OCI-LY7 (cell line): ENCODE results near the gene THRA. TPM values are rescaled to one million over a fixed set of nuclear protein-coding genes. Genes with fewer than 3 reads are reported as not detected.

Source experiments
- BruUV-seq: library from RNA; stranded (reverse); fragments of 400-500 nt; replicated peaks from 2 replicates; lab custom pipeline; 2021; lab: Mats Ljungman, UMichigan
- CTCF ChIA-PET: fragments of 300-600 bp; sonication (Branson Sonifier 250); formaldehyde crosslinking; loops from one replicate; lab custom pipeline; 2022; ENCODE audit warnings: antibody characterized with exemption; ENCODE audit not compliant: unreplicated experiment; lab: Charles Lee
- POLR2A ChIA-PET: fragments of 300-600 bp; sonication (Branson Sonifier 250); formaldehyde crosslinking; loops from one replicate; lab custom pipeline; 2022; ENCODE audit warnings: antibody characterized with exemption; lab: Charles Lee
- DNase-seq: peaks from one replicate; pipeline ENCODE4 v3.0.0-alpha.2; 2015; ENCODE audit warnings: low spot score
- H2AFZ ChIP-seq: fragments of 200-600 bp; sonication (generic), shearing (Covaris generic); 2 replicates; pipeline ENCODE4 v1.6.1; 2014; ENCODE audit warnings: mild to moderate bottlenecking, antibody characterized with exemption, low read length, moderate library complexity
- H3K27ac ChIP-seq: fragments of 200-600 bp; sonication (generic); 2 replicates; pipeline ENCODE4 v1.5.1; 2014; ENCODE audit warnings: mixed run types, low read depth, mild to moderate bottlenecking, moderate library complexity, low read length, inconsistent platforms; ENCODE audit not compliant: poor library complexity, severe bottlenecking
- H3K36me3 ChIP-seq: fragments of 200-600 bp; sonication (generic); 2 replicates; pipeline ENCODE4 v1.6.1; 2014; ENCODE audit warnings: mild to moderate bottlenecking, antibody characterized with exemption, low read length, moderate library complexity, mixed read lengths; ENCODE audit not compliant: insufficient read depth
- H3K4me1 ChIP-seq: fragments of 200-600 bp; sonication (generic); 2 replicates; pipeline ENCODE4 v1.5.1; 2014; ENCODE audit warnings: mild to moderate bottlenecking, low read length; ENCODE audit not compliant: insufficient read depth, poor library complexity, severe bottlenecking
- H3K4me2 ChIP-seq: fragments of 200-600 bp; sonication (generic); 2 replicates; pipeline ENCODE4 v1.6.1; 2014; ENCODE audit warnings: mild to moderate bottlenecking, low read length
- H3K4me3 ChIP-seq: fragments of 200-600 bp; sonication (generic); 2 replicates; pipeline ENCODE4 v1.5.1; 2014; ENCODE audit warnings: mild to moderate bottlenecking, low read depth, low read length; ENCODE audit not compliant: poor library complexity, severe bottlenecking
- H3K79me2 ChIP-seq: fragments of 200-600 bp; sonication (generic); 2 replicates; pipeline ENCODE4 v1.6.1; 2016; ENCODE audit warnings: low read depth, mild to moderate bottlenecking, low read length, moderate library complexity, mixed read lengths; ENCODE audit not compliant: insufficient read depth
- H3K9me2 ChIP-seq: fragments of 200-600 bp; sonication (generic); 2 replicates; pipeline ENCODE4 v1.6.1; 2016; ENCODE audit warnings: mild to moderate bottlenecking, low read length, mixed read lengths; ENCODE audit not compliant: insufficient read depth
- H3K9me3 ChIP-seq: fragments of 200-600 bp; sonication (generic); 2 replicates; pipeline ENCODE4 v1.6.1; 2014; ENCODE audit warnings: mild to moderate bottlenecking, mixed run types, low read length, mixed read lengths
- H4K20me1 ChIP-seq: fragments of 200-600 bp; sonication (generic); 2 replicates; pipeline ENCODE4 v1.6.1; 2014; ENCODE audit warnings: mild to moderate bottlenecking, antibody characterized with exemption, low read length, moderate library complexity, mixed read lengths; ENCODE audit not compliant: insufficient read depth
- EZH2phosphoT487 ChIP-seq: fragments of 200-600 bp; sonication (generic); IDR thresholded peaks from 2 replicates; pipeline ENCODE4 v1.6.1; 2018; ENCODE audit warnings: low read depth, borderline replicate concordance, mild to moderate bottlenecking, mixed run types, antibody characterized with exemption, low read length, moderate library complexity, mixed read lengths
- intact Hi-C: fragments of 100-400 bp; cut with micrococcal nuclease; formaldehyde crosslinking; loops from one replicate; pipeline ENCODE4 v1.10.0; 2022; ENCODE audit not compliant: unreplicated experiment
- total RNA-seq, 2 experiments: library from RNA; depleted of rRNA in 1 of 2; stranded (reverse); fragments of >200 nt in 1 of 2; shearing (Covaris generic) in 1 of 2; gene quantifications; 2 replicates each; pipeline ENCODE4 v1.2.3, GENCODE V29; 2014 to 2022
- TF ChIP-seq, protein P1 (sequence below): fragments of 200-600 bp; sonication (generic); conservative IDR thresholded peaks from 2 replicates; pipeline ENCODE4 v1.5.1; 2014; ENCODE audit warnings: mild to moderate bottlenecking, antibody characterized with exemption, low read length, moderate library complexity, mixed read lengths

Gene THRA
- total RNA-seq, 2 experiments from 2014 or later, result 3.9 to 9.3 TPM

DNA sequence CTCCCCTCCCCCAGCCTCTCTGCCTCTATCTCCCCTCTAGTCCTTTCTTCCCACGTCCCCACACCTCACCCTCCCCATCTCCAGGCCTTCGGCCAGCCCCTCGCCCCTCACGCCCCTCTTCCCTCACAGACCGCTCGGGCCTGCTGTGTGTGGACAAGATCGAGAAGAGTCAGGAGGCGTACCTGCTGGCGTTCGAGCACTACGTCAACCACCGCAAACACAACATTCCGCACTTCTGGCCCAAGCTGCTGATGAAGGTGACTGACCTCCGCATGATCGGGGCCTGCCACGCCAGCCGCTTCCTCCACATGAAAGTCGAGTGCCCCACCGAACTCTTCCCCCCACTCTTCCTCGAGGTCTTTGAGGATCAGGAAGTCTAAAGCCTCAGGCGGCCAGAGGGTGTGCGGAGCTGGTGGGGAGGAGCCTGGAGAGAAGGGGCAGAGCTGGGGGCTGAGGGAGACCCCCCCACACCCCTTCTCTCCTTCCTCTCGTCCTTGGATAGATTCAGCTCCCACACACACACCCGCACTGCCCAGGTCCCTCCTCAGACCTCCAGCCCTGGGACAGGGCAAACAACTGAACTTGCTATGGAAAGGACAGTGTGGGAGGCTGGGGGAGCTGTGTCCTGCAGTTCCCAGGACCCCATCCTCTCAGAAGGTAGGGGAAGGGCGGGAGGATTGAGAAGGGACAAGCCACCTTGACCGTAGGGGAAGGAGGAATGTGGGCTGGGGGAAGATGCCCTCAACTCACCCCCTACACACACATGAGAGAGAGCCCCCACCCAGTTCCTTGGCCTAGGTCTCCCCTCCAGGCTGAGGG lies 26.5 kb downstream of the THRA start:
- no TSS peak for BruUV-seq
- POLR2A ChIA-PET, result no interaction called here
- no peak overlapping the region for H2AFZ ChIP-seq
- no peaks in the 10 kb centered on the region for H3K9me2 ChIP-seq
- H3K79me2 ChIP-seq, result no peaks in the 10 kb centered on the region
- no peak overlapping the region for H3K4me2 ChIP-seq
- intact Hi-C loops, result no loop called here
- no peak overlapping the region for H3K4me3 ChIP-seq
- peaks cover 17% of the 10 kb centered on the region for H3K36me3 ChIP-seq
- DNase-seq, result no peak
- TF ChIP-seq, protein P1, sequence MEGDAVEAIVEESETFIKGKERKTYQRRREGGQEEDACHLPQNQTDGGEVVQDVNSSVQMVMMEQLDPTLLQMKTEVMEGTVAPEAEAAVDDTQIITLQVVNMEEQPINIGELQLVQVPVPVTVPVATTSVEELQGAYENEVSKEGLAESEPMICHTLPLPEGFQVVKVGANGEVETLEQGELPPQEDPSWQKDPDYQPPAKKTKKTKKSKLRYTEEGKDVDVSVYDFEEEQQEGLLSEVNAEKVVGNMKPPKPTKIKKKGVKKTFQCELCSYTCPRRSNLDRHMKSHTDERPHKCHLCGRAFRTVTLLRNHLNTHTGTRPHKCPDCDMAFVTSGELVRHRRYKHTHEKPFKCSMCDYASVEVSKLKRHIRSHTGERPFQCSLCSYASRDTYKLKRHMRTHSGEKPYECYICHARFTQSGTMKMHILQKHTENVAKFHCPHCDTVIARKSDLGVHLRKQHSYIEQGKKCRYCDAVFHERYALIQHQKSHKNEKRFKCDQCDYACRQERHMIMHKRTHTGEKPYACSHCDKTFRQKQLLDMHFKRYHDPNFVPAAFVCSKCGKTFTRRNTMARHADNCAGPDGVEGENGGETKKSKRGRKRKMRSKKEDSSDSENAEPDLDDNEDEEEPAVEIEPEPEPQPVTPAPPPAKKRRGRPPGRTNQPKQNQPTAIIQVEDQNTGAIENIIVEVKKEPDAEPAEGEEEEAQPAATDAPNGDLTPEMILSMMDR, result no peak
- TF ChIP-seq EZH2phosphoT487, result no peak
- no peak overlapping the region for H3K27ac ChIP-seq
- no peaks in the 10 kb centered on the region for H3K4me1 ChIP-seq
- no peaks in the 10 kb centered on the region for H4K20me1 ChIP-seq
- H3K9me3 ChIP-seq, result no peaks in the 10 kb centered on the region
- CTCF ChIA-PET, result interaction anchor here (2.3 kb wide), 1 partner anchor 15 kb away, joined by 5 read pairs; no protein-coding TSS in a partner anchor

DNA sequence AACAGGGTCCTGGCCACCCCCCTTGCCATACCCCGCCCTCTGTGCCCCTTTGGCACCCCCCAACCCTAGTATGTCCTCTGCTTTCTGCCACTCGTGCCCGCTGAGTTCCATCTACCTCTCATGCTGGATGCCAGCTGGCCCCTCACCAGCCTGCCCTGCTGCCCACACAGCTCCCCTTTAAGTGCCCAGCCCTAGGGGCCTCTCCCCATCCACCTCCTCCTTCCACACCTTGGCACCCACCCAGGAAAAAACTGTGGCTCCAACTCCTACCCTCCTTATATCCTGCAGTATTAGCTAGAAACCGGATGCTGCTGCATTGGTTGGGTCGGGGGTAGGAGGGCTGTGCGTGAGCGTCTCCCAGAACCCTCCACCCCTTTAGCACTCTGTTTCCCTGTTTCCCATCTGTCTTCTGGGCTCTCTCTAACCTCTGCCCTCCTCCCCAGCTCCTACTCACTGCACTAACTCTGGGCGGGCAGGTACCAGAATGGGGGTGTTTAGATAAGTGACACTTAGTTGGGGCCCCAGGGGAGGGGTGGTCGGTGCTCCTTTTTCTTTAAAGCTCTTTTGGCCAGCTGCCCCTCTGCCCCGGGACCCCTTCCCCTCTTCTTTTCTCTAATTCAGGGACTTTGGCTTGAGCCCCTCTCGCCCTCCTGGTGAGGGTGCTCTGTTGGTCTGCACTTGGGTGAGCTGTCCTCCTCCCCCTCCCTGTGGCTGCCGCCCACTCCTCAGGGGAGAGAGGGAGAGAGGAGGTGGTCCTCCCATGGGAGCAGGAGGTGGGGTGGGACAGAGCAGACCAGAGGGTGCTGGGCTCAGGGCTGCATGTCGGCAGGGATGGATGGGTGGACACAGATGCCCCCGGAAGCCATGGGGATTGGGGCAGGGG lies 27.7 kb downstream of the THRA start:
- no peak for DNase-seq
- Histone ChIP-seq H3K4me2 (no peak overlapping the region), H3K9me2 (no peaks in the 10 kb centered on the region), H2AFZ (no peak overlapping the region), H3K79me2 (no peaks in the 10 kb centered on the region), H3K4me3 (no peak overlapping the region), H3K9me3 (no peaks in the 10 kb centered on the region), H4K20me1 (no peaks in the 10 kb centered on the region), H3K27ac (no peak overlapping the region), H3K4me1 (peaks cover 3% of the 10 kb centered on the region), H3K36me3 (peaks cover 27% of the 10 kb centered on the region)
- CTCF ChIA-PET, result interaction anchor here (2.3 kb wide), 1 partner anchor 16 kb away, joined by 5 read pairs; no protein-coding TSS in a partner anchor
- BruUV-seq, result no TSS peak
- intact Hi-C loops, result no loop called here
- POLR2A ChIA-PET, result interaction anchor here (0.5 kb wide), 1 partner anchor 204 kb away, joined by 3 read pairs; no protein-coding TSS in a partner anchor
- TF ChIP-seq, protein P1, result no peak
- no peak for TF ChIP-seq EZH2phosphoT487
